GM18951 (cell line): ENCODE measurements around the gene SLC31A2.
"Not testable (repeated sequence)": the region's sequence is repeated elsewhere in the genome, so short reads cannot be mapped to it uniquely, and the experiment has no call there.

Experiments
- POLR2A ChIP-seq: IDR thresholded peaks from 4 replicates; pipeline ENCODE4 v1.6.1; 2011; ENCODE audit warnings: mild to moderate bottlenecking; ENCODE audit not compliant: insufficient read length, insufficient read depth; ENCODE audit errors: extremely low read depth
- in situ Hi-C: fragments of 300-500 bp; cut with MboI; formaldehyde crosslinking; loops from one replicate; pipeline ENCODE4 v1.12.0; 2022; ENCODE audit warnings: low sequenced_read_pairs, mixed read lengths, inconsistent platforms; ENCODE audit not compliant: unreplicated experiment

The SLC31A2 gene

DNA sequence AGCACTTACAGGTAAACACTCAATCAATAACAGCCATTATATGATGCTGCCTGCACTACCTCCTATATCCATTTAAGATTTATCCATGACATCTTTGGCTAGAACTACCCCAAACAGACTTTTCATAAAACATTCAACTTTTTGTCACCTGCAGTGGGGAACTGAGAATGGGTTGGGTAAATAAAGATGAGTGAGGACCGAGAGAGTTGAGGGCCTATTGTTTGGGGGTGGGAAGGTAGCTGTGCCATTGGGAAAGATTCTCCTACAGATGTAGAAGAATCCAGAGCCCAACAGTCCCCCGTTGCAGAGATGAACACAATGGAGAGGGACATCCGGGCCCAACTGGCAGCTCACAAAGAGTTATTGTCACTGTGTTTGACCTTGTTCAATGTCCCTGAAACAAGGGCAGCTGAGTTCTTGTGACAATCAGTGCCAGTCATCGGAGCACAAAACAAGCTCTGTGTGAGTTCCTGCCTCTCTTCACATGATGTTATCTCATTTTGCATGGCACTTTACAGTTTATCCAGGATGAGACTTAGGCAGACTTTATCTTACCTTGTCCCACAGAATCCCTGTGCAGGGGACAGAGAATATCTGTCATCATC, 11.5 kb upstream of the SLC31A2 start:
- TF ChIP-seq POLR2A, result no peak
- in situ Hi-C loops, result no loop called here

DNA sequence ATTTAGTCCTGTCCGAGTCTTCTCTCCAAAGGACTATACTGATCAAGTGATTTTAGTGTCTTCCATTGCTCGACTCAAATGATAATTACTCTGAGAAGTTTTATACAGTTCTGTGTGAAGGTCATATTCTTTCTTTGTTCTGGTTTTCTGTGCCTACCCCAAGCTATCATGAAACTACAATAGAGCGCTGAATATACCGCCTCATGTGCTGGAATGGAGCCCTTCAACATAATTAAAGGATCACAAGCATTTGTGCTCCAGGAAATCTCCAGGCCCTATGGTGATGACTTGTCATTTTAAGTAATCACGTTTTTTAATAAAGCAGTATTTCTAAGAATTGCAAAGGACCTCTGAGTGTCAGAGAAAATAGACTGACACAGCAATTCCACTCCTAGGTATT, 10.9 kb upstream of the SLC31A2 start:
- TF ChIP-seq POLR2A, result no peak
- in situ Hi-C loops, result no loop called here

DNA sequence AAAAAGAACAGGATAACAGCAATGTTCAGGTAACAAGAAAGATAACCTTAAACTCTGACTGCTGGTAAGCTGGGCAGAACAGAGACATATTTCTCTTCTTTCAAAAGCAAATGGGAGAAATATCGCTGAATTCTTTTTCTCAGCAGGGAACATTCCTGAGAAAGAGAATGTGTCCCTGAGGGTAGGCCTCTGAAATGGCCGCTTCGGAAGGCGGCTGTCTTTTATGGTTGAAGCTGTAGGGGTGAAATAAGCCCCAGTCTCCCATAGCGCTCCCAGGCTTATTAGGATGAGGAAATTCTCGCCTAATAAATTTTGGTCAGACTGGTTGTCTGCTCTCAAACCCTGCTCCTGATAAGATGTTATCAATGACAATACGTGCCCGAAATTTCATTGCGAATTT, 9.9 kb upstream of the SLC31A2 start:
- in situ Hi-C loops, result not testable (repeated sequence)

DNA sequence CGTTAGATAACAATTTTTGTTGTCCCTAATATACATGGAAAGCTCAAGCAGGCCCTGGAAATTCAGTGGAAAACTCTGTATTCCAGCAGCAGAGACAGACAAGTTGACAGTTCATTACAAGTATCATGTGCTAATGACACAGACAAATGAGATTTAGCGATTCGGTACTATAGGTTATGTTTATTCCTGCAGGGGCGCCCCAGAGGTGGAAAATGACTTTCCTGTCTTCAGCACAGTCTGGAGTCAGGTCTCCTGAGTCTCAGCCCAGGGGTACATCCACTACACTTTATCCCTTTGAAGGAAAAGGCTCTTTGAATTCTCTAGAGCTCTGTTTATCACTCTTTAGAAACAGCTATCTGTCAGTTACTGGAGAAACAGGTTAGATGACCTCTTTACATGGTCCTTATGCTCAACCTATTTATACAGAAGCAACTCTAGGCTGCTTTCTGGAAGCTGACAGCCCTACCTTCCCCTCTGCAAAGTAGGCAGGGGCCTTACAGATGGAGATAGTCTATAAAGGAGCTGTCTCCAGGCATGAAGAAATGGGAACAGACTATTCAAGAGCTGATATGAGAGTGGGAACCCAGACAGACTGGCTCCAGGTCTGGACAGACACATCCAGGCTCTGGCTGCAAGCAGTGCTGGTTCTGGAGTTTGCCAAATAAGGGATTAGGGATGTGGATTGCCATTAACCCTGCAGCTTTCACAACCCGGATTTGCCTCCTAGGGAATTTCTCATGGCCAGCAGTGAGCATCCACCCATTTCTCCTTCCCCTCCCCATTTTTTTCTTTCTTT, 7.2 kb upstream of the SLC31A2 start:
- in situ Hi-C loops, result no loop called here
- TF ChIP-seq POLR2A, result no peak

DNA sequence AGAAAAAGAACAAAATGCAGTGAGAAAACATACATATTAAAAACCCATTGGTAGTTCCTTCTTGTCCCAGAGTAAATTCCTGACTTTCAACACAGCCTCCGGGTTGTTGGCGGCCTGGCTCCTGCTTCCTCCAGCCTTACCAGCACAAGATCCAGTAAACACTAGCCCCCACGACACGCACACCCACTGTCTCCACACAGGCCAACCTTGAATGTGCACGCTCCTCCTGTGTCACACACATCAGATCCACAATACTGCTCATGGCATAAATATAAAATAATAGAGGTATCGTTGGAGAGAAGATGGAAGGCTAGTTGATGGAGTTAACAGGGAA, 2.5 kb upstream of the SLC31A2 start:
- in situ Hi-C loops, result no loop called here
- TF ChIP-seq POLR2A, result no peak

DNA sequence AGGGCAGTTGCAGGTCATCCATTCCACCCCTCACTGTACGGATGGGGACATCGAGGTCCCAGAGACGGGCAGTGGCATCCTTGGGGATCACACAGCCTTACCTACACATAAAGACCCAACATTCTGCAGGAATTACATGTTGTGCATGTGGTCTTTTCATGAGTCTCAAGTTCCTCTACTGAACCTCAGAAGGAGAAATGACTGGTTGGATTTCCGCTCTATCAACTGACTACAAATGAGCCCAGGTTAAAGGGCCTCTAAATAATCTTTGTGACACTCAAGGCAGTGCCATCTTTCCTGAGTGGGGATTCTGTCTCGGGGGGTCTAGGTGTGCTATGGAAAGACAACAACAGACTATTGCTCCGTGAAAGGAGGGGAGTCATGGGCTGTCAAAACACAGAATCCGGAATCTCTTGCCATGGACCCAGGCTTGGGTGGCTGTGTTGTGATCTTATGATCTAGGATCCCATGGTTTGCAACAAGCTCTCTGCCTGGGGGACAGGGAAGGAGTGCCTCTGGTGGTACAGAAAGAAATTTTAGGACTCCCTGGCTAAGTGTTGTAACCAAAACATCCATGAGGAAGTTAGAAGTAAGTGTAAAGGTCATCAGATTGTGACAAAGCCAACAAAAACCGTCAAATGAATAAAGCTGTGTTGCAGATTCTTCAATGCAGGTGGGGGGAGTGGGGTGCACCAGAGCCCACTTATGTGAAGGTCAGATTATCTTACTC, 1.9 kb upstream of the SLC31A2 start:
- in situ Hi-C loops, result no loop called here

DNA sequence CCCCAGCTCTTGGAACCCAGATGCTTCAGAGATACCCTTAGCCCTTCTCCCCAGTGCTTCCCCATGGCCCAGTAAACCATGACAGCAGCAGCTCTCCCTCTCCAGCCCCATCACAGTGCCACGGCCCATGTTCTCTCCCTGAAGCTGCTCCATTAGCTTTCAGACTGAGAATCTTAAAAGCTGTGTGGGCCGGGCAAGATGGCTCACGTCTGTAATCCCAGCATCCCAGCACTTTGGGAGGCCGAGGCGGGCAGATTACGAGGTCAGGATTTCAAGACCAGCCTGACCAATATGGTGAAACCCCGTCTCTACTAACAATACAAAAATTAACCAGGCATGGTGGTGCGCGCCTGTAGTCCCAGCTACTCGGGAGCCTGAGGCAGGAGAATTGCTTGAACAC, 1.2 kb upstream of the SLC31A2 start:
- in situ Hi-C loops, result not testable (repeated sequence)

More for the DNA sequence above, 1.9 kb upstream of the SLC31A2 start:
- TF ChIP-seq POLR2A, result no peak

DNA sequence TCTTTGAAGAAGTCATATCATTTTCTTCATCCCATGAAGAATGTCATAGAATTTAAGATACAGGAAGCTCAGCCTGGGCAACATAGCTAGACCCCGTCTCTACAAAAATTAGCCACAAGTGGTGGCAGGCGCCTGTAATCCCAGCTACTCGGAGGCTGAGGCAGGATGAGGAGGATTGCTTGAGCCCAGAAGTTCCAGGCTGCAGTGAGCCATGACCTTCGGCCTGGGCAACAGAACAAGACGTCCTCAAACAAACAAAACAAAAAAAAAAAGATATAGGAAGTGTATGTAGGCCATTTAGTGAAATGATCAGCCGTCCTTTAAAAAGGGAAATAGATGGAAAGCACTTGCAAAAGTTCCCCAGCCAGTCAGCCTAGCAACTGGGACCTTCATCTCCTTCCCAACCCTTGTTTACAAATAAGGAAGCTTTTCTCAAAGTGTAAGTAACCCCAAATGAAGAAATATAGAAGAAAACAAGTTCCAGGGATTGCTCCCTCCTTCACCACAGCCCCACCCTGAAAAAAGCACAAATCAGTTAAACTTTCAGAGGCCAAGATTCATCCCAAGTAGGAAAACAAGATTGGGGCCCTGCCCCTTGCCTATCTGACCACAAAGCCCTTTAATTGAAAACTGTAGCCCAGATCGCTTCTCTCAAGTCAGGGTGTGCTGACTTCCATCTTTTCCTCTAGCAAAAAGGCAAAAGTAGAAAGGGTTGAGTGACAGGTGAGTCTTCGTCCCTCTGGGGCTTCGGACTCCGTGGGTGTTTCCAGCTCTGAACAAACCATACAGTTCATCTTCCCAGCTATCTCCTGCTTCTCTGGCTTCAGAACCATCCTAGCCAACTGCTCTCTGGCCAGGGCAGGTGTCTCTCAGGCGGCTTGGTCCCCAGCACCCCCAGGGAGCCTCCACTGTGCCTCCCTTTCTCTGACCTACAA, 1.2 kb downstream of the SLC31A2 start:
- in situ Hi-C loops, result no loop called here
- TF ChIP-seq POLR2A, result no peak

DNA sequence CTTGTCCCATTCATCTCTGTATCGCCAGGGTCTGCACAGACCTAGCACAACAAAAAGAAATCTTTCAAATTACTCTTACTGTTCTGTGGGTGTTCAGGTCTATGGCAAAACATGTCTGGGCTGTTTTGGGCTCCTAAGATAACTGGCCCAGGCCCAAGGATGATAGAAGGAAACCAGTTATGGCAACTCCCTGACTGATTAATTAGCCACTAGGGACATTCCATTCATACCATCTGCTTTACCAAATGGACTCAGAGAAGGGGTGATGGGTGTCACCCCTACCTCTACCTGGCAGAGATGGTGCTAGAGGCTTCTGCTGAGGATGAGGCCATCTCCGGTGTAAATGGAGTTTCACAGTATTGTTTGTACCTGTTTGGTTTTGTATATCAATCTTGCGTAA, 1.9 kb downstream of the SLC31A2 start:
- no peak for TF ChIP-seq POLR2A
- in situ Hi-C loops, result no loop called here

DNA sequence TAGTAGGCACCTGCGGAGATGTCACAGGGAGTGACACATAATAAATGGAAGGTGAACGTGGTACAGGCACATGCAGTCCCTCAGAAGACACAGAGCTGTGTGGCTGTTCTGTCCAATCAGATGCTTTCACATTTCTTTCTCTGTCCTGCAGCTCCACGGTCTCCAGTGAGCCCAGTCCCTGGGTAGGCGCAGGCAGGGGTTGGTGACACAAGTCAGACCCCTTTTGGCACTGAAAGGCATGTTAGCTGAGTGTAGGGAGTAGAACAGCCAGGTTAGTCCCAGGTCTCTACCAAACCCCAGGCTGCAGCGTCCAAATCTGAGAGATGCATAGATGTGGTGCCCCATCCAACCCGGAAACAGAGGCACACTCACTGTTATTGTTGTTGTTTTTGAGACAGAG, 2.8 kb downstream of the SLC31A2 start:
- in situ Hi-C loops, result no loop called here
- no peak for TF ChIP-seq POLR2A

DNA sequence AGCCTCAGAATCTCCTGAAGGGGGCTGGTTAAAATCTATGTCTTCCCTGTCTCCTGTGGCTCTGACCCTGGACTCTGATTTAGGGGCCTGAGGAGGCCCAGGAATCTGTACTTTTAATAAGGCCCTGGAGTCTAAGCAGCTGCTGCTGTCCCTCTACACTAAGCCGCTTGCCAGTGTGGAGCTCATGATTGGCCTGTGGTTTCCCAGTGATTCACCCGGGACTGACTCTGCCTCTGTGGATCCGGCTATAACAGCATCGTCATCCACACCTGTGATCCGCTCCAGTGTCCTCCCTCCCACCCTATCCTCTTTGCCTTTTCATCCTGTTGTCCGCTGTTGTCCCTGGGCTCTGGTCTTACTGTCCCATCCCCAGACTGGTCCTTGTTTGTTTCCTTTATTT, 3.7 kb downstream of the SLC31A2 start:
- no peak for TF ChIP-seq POLR2A
- in situ Hi-C loops, result no loop called here

DNA sequence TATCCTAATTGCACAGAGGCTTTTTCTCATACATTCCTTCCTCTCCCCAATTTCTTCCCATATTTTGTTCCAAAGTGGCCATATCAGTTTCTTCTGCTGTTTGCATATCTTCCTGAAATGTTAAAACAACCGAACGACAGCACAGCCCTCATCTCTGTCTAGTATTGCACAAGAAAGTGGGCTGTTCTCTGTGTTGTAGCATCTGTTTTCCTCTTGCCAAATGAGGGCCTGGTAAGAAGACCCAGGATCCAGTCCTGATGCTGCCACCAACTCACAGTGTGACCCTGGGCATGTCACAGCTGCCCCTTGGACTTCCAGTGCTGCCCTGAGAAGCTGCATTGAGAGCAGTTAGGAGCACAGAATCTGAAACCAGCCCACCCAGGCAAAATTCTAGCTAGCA, 4.1 kb downstream of the SLC31A2 start:
- in situ Hi-C loops, result no loop called here
- TF ChIP-seq POLR2A, result no peak

DNA sequence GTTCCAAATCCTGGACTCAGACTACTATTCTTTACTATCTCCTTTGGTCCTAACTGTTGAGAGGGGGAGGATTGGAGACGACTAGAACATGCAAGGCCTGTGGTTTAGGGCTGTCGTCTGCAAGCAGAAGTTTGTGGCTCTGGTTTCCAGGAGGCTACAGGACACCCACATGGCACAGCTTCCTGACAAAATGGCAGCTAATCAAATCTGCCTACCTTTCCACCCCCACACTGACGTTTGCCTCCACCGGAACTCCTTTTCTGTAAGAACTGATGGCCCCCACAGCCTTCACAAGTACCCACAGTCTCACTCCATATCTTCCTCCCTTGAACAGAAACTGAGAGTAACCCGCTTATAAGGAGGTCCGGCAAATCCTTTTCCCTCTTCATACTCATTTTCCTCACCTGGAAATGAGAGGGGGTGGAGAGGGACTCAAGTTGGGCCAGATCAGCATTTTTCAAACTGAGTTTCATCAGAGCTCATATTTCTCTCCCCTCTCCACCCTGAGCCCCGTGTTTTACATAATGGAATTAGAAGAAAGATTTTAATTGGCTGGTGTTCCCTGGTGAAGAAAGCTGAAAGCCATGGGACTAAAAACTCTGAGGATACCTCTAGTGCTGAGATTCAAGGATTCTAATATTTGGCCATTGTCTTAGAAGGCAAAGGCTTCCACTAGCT, 5.2 kb downstream of the SLC31A2 start:
- in situ Hi-C loops, result no loop called here
- no peak for TF ChIP-seq POLR2A
